GM21367 (cell line): ENCODE results near the gene C4orf17.
A peak's percentile ranks its signal among the peaks of the same experiment; 100 is the strongest.
"Not testable (repeated sequence)": the region's sequence is repeated elsewhere in the genome, so short reads cannot be mapped to it uniquely, and the experiment has no call there.

Source experiments
- ATAC-seq: cut with Tn5 transposase; IDR thresholded peaks from one replicate; pipeline ENCODE4 v1.9.1; 2021; ENCODE audit not compliant: unreplicated experiment

C4orf17 gene

GRCh38 chr4:99510721-99511120, at the start of gene C4orf17:
TSS of gene C4orf17 (plus strand) at chr4:99511021. CDS start at chr4:99513082, 2,061 bp downstream.
- ATAC-seq: no peak

GRCh38 chr4:99461623-99462401, 49.0 kb upstream of the C4orf17 start:
- ATAC-seq: no peak

GRCh38 chr4:99462875-99463464, 47.9 kb upstream of the C4orf17 start:
- ATAC-seq: peak; percentile 99

GRCh38 chr4:99463566-99463965, 47.3 kb upstream of the C4orf17 start:
- no peak for ATAC-seq

GRCh38 chr4:99467887-99468286, 42.9 kb upstream of the C4orf17 start:
- ATAC-seq: no peak

- ATAC-seq: no peak
Observed at GRCh38 chr4:99468889-99469288, 41.9 kb upstream of the C4orf17 start.

- no peak for ATAC-seq
Observed at GRCh38 chr4:99471349-99471748, 39.5 kb upstream of the C4orf17 start.

GRCh38 chr4:99471896-99472295, 38.9 kb upstream of the C4orf17 start:
- no peak for ATAC-seq

- ATAC-seq: no peak
Observed at GRCh38 chr4:99473131-99473530, 37.7 kb upstream of the C4orf17 start.

GRCh38 chr4:99483636-99484035, 27.2 kb upstream of the C4orf17 start:
- ATAC-seq: no peak

- ATAC-seq: no peak
Observed at GRCh38 chr4:99485212-99485611, 25.6 kb upstream of the C4orf17 start.

- not testable (repeated sequence) for ATAC-seq
Observed at GRCh38 chr4:99486648-99487047, 24.2 kb upstream of the C4orf17 start.

GRCh38 chr4:99490286-99490685, 20.5 kb upstream of the C4orf17 start:
- ATAC-seq: no peak

GRCh38 chr4:99504804-99505502, 5.9 kb upstream of the C4orf17 start:
- ATAC-seq: no peak

GRCh38 chr4:99506781-99507180, 4.0 kb upstream of the C4orf17 start:
- no peak for ATAC-seq

- no peak for ATAC-seq
Observed at GRCh38 chr4:99507349-99507748, 3.5 kb upstream of the C4orf17 start.

- no peak for ATAC-seq
Observed at GRCh38 chr4:99507762-99508161, 3.1 kb upstream of the C4orf17 start.

- no peak for ATAC-seq
Observed at GRCh38 chr4:99518601-99519295, 7.9 kb downstream of the C4orf17 start.

GRCh38 chr4:99529228-99529627, 18.4 kb downstream of the C4orf17 start:
- ATAC-seq: no peak

GRCh38 chr4:99529956-99530355, 19.1 kb downstream of the C4orf17 start:
- ATAC-seq: no peak

GRCh38 chr4:99534699-99535098, 23.9 kb downstream of the C4orf17 start:
- ATAC-seq: not testable (repeated sequence)
